AG09319 (cell line): ENCODE data around the gene ATP6V1A.
A peak's percentile ranks its signal among the peaks of the same experiment; 100 is the strongest.

Experiments used
- DNase-seq: peaks from one replicate; pipeline ENCODE4 v3.0.0-alpha.2; 2010; ENCODE audit warnings: low read depth; ENCODE audit errors: extremely low read depth
- TF ChIP-seq, protein P1 (sequence below): IDR thresholded peaks from 2 replicates; pipeline ENCODE4 v1.5.1; 2011; ENCODE audit warnings: low read depth, mild to moderate bottlenecking, inconsistent platforms, low read length, moderate library complexity

Gene ATP6V1A

DNA sequence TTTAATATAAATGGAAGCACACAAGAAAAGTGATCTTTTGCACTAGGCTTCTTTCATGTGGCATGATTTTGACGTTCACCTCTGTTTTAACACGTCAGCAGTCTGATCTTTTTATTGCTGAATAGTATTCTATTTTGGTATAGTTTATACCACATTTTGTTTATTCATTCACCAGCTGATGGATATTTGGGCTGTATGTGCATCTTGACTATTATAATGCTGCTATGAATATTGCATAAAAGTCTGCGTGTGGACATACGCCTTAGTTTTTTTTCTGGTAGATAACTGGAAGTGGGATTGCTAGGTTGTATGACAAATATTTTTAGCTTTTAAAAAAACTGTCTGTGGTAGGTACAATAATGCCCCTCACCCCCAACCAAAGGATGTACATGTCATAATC, 15.1 kb upstream of the ATP6V1A start:
- TF ChIP-seq, protein P1, sequence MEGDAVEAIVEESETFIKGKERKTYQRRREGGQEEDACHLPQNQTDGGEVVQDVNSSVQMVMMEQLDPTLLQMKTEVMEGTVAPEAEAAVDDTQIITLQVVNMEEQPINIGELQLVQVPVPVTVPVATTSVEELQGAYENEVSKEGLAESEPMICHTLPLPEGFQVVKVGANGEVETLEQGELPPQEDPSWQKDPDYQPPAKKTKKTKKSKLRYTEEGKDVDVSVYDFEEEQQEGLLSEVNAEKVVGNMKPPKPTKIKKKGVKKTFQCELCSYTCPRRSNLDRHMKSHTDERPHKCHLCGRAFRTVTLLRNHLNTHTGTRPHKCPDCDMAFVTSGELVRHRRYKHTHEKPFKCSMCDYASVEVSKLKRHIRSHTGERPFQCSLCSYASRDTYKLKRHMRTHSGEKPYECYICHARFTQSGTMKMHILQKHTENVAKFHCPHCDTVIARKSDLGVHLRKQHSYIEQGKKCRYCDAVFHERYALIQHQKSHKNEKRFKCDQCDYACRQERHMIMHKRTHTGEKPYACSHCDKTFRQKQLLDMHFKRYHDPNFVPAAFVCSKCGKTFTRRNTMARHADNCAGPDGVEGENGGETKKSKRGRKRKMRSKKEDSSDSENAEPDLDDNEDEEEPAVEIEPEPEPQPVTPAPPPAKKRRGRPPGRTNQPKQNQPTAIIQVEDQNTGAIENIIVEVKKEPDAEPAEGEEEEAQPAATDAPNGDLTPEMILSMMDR: no peak
- DNase-seq: no peak

DNA sequence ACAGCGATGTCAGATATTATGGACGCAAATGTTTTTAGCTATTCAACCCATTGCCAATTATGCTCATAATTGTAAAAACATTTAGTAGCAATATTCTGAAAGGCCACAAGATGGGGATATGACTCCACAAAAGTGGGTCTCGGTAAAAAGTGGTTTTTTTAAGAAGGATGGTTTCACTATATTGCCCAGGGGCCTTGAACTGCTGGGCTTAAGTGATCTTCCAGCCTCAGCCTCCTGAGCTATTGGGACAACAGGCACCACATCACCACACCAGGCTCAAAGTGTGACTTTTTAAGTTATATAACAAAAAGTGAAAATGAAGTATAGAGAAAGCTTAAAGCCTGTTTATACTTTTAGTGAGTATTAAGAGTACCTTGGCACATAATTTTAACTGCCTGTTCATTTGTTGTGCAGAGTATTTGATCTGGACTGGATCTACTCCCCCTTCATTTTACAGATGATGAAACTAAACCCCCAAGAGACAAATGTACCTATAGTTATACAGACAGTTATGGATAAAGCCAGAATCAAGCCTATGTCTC, 10.2 kb upstream of the ATP6V1A start:
- peak; percentile 38 for DNase-seq
- TF ChIP-seq, protein P1: peak; percentile 48

DNA sequence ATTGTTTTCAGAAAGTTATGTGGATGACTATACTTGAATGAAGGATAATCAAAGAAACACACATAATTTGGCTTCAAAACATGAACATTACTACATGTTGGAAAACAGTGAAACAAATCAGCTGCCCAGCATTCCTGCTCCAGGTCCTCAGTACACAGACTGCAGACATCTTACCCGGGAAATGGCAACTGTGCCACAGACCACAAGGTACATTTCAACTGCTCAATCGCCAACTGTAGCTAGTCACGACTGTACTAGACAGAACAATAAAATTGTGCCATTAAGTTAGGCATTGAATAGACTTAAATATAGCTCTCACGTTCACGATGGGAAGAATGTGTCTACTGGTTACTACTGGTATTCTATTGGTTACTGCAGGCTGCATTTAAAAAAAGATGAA, 5.7 kb upstream of the ATP6V1A start:
- TF ChIP-seq, protein P1: no peak
- no peak for DNase-seq

- TF ChIP-seq, protein P1: no peak
- DNase-seq: no peak
Observed at GRCh38 chr3:113741620-113742019, 5.2 kb upstream of the ATP6V1A start.

GRCh38 chr3:113743006-113743630, 3.7 kb upstream of the ATP6V1A start:
- DNase-seq: no peak
- TF ChIP-seq, protein P1: no peak

DNA sequence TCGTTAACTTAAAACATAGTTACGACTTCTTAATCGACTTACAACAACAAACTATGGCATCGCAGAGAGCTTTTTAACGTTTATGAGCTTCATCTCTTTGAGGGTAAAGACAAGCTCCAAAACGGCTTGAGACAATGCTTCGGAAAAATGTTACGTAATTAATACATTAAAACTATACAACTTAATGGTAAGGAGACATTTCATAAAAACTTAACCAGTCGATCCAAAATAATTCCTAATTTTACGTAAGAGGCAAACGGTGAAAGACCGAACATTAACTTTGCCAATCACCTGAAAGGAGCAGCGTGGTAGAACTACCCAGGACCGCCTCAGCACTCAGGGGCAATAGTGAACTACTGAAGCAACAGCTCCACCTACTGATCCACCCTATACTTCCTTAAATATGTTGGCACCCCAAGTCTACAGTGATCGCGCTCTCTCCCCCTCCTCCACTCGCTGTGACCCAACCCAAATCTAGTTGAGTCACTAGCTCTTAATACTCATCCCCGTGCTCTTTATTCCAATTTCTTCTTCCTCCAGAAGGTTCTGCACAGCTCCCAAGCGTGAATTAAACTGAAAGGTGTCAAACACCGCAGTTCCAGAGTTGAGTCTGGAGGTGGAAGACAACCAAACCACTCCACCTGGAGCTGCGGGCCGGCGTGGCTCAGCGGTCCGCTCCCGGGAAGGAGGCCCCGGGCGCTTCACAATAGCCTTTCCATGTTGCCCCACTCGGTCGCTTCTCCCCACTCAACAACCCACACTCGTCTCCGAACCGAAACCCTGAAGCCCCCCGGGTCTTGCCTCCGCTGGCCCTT, 1.7 kb upstream of the ATP6V1A start:
- TF ChIP-seq, protein P1: peak; percentile 63
- peak; percentile 80 for DNase-seq
